ENCODE results near the gene ENO1.

DNA sequence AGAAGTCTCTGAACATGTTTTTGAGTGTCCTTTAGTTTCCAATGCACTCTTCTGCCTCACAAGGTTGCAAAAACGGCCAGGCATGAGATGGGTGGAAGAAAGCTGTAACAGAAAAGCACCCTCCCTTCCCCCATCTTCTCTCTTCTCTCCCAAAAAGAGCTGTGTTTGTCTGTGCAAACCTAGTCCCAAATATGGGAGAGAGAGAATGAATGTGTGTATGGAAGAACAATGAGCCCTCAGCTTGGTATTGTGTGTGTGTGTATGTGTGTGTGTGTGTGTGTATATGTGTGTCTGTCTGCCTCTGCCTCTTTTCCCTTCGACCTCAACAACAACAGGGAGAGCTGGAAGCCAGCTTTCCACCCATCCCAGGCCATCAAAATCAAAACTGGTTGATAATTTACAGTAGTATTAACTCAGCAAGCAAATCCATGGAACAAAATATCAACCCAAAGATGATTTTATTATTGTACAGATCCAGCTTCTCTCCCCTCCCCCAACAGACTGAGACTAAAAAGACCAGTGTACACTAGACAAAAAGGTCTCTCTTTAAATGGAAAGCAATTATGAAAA lies 62.8 kb downstream of the ENO1 start:
- TF ChIP-seq, protein P1, sequence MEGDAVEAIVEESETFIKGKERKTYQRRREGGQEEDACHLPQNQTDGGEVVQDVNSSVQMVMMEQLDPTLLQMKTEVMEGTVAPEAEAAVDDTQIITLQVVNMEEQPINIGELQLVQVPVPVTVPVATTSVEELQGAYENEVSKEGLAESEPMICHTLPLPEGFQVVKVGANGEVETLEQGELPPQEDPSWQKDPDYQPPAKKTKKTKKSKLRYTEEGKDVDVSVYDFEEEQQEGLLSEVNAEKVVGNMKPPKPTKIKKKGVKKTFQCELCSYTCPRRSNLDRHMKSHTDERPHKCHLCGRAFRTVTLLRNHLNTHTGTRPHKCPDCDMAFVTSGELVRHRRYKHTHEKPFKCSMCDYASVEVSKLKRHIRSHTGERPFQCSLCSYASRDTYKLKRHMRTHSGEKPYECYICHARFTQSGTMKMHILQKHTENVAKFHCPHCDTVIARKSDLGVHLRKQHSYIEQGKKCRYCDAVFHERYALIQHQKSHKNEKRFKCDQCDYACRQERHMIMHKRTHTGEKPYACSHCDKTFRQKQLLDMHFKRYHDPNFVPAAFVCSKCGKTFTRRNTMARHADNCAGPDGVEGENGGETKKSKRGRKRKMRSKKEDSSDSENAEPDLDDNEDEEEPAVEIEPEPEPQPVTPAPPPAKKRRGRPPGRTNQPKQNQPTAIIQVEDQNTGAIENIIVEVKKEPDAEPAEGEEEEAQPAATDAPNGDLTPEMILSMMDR (IDR thresholded peaks at IDR 0.05; ENCODE audit: control extremely low read depth in 1 of 3, insufficient read depth in 1 of 3, low read depth in 1 of 3, low read length in 3 of 3): no peak
- TF ChIP-seq SP2 (IDR thresholded peaks at IDR 0.05; ENCODE audit: low read length) (no peak), RBBP5 (IDR thresholded peaks at IDR 0.05; ENCODE audit: borderline replicate concordance, low read depth, low read length) (no peak), ZNF274 (IDR thresholded peaks at IDR 0.05; ENCODE audit: borderline replicate concordance, extremely low read depth, low read length) (no peak), POLR2A (IDR thresholded peaks at IDR 0.05; ENCODE audit: control extremely low read depth in 1 of 2, low read depth in 2 of 2, low read length in 2 of 2) (no peak), CEBPB (IDR thresholded peaks at IDR 0.05; ENCODE audit: low read depth, low read length) (no peak), CHD1 (IDR thresholded peaks at IDR 0.05; ENCODE audit: low read depth, low read length) (no peak), EP300 (IDR thresholded peaks at IDR 0.05; ENCODE audit: borderline replicate concordance in 1 of 2, low read depth in 2 of 2, low read length in 2 of 2) (no peak), EGR1 (IDR thresholded peaks at IDR 0.05; ENCODE audit: borderline replicate concordance, low read depth, low read length) (no peak)
- TF ChIP-seq, protein P2, sequence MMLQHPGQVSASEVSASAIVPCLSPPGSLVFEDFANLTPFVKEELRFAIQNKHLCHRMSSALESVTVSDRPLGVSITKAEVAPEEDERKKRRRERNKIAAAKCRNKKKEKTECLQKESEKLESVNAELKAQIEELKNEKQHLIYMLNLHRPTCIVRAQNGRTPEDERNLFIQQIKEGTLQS (IDR thresholded peaks at IDR 0.05; ENCODE audit: insufficient read depth, low read depth, low read length): no peak
- TF ChIP-seq, protein P3, sequence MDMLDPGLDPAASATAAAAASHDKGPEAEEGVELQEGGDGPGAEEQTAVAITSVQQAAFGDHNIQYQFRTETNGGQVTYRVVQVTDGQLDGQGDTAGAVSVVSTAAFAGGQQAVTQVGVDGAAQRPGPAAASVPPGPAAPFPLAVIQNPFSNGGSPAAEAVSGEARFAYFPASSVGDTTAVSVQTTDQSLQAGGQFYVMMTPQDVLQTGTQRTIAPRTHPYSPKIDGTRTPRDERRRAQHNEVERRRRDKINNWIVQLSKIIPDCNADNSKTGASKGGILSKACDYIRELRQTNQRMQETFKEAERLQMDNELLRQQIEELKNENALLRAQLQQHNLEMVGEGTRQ (IDR thresholded peaks at IDR 0.05; ENCODE audit: low read length): no peak

Data from H1 (cell line).